HEK293 (cell line): Measurements from ENCODE around the gene TIGD4.

ENCODE experiments used
- CTCF ChIA-PET: fragments of 350-600 bp; formaldehyde crosslinking; extraction: SDS; loops from one replicate; lab custom pipeline; 2021; ENCODE audit warnings: antibody characterized with exemption; lab: Yijun Ruan, JAX
- POLR2A ChIA-PET: fragments of 300-600 bp; formaldehyde crosslinking; extraction: SDS; loops from one replicate; lab custom pipeline; 2020; ENCODE audit warnings: antibody characterized with exemption, inconsistent platforms; lab: Yijun Ruan, JAX
- H3K27ac ChIP-seq: fragments of 200-500 bp; sonication (Bioruptor generic); 2 replicates; pipeline ENCODE4 v1.5.1; 2014; ENCODE audit warnings: low read depth, low read length, control low read depth, inconsistent platforms; ENCODE audit errors: extremely low read depth
- H3K36me3 ChIP-seq, 2 experiments: fragments of 200-500 bp in 1 of 2; sonication (Bioruptor generic) in 1 of 2; 1 replicate in 1 of 2; 2 replicates in 1 of 2; pipeline ENCODE4 v1.5.1; 2014 to 2017; ENCODE audit warnings: inconsistent platforms in 2 of 2, low read length in 2 of 2; ENCODE audit not compliant: control insufficient read depth in 2 of 2, insufficient read depth in 1 of 2
- H3K4me1 ChIP-seq: fragments of 200-500 bp; sonication (Bioruptor generic); 2 replicates; pipeline ENCODE4 v1.5.1; 2014; ENCODE audit warnings: mild to moderate bottlenecking, low read length, inconsistent platforms; ENCODE audit not compliant: control insufficient read depth, insufficient read depth
- H3K4me3 ChIP-seq: 2 replicates; pipeline ENCODE4 v1.5.1; 2011; ENCODE audit warnings: low read depth, mild to moderate bottlenecking, control low read depth, low read length, moderate library complexity
- H3K9me3 ChIP-seq: fragments of 200-500 bp; sonication (Bioruptor generic); 2 replicates; pipeline ENCODE4 v1.5.1; 2014; ENCODE audit warnings: low read depth, low read length, inconsistent platforms; ENCODE audit not compliant: control insufficient read depth, insufficient read depth
- BCL11B ChIP-seq: fragments of 450-650 bp; formaldehyde crosslinking; IDR thresholded peaks from 2 replicates; pipeline ENCODE4 v1.5.1; 2016; ENCODE audit warnings: low read depth, missing biosample characterization, missing genetic modification characterization
- FEZF1 ChIP-seq: fragments of 450-650 bp; formaldehyde crosslinking; IDR thresholded peaks from 2 replicates; pipeline ENCODE4 v1.5.1; 2016; ENCODE audit warnings: missing biosample characterization, missing genetic modification characterization
- GLIS1 ChIP-seq: fragments of 450-650 bp; formaldehyde crosslinking; IDR thresholded peaks from 2 replicates; pipeline ENCODE4 v1.5.1; 2016; ENCODE audit warnings: missing biosample characterization, missing genetic modification characterization
- PRDM10 ChIP-seq: fragments of 450-650 bp; formaldehyde crosslinking; IDR thresholded peaks from 2 replicates; pipeline ENCODE4 v1.5.1; 2016; ENCODE audit warnings: missing biosample characterization, missing genetic modification characterization
- SP2 ChIP-seq: fragments of 450-650 bp; formaldehyde crosslinking; IDR thresholded peaks from 2 replicates; pipeline ENCODE4 v1.5.1; 2016; ENCODE audit warnings: missing biosample characterization, missing genetic modification characterization
- SP3 ChIP-seq: fragments of 450-650 bp; formaldehyde crosslinking; IDR thresholded peaks from 2 replicates; pipeline ENCODE4 v1.5.1; 2016; ENCODE audit warnings: missing biosample characterization, missing genetic modification characterization
- WT1 ChIP-seq: fragments of 450-650 bp; formaldehyde crosslinking; IDR thresholded peaks from 2 replicates; pipeline ENCODE4 v1.5.1; 2016; ENCODE audit warnings: missing biosample characterization, missing genetic modification characterization
- ZBTB11 ChIP-seq: fragments of 450-650 bp; formaldehyde crosslinking; conservative IDR thresholded peaks from 2 replicates; pipeline ENCODE4 v1.5.1; 2016; ENCODE audit warnings: low read depth, missing biosample characterization, missing genetic modification characterization
- ZEB2 ChIP-seq: fragments of 450-650 bp; formaldehyde crosslinking; IDR thresholded peaks from 2 replicates; pipeline ENCODE4 v1.5.1; 2016; ENCODE audit warnings: missing biosample characterization, missing genetic modification characterization
- ZFP37 ChIP-seq: fragments of 450-650 bp; formaldehyde crosslinking; IDR thresholded peaks from 2 replicates; pipeline ENCODE4 v1.5.1; 2016; ENCODE audit warnings: missing biosample characterization, missing genetic modification characterization
- ZNF146 ChIP-seq: fragments of 450-650 bp; formaldehyde crosslinking; IDR thresholded peaks from 2 replicates; pipeline ENCODE4 v1.5.1; 2016; ENCODE audit warnings: missing biosample characterization, missing genetic modification characterization
- ZNF184 ChIP-seq: fragments of 450-650 bp; IDR thresholded peaks from 2 replicates; pipeline ENCODE4 v1.5.1; 2018; ENCODE audit warnings: missing biosample characterization, mild to moderate bottlenecking, missing genetic modification characterization
- ZNF24 ChIP-seq: fragments of 450-650 bp; formaldehyde crosslinking; IDR thresholded peaks from 2 replicates; pipeline ENCODE4 v1.5.1; 2016; ENCODE audit warnings: missing biosample characterization, missing genetic modification characterization
- ZNF335 ChIP-seq: fragments of 450-650 bp; formaldehyde crosslinking; conservative IDR thresholded peaks from 2 replicates; pipeline ENCODE4 v1.5.1; 2016; ENCODE audit warnings: missing biosample characterization, missing genetic modification characterization
- ZNF433 ChIP-seq: fragments of 450-650 bp; formaldehyde crosslinking; IDR thresholded peaks from 2 replicates; pipeline ENCODE4 v1.5.1; 2016; ENCODE audit warnings: missing biosample characterization, missing genetic modification characterization, low read depth
- ZNF518A ChIP-seq: fragments of 450-650 bp; formaldehyde crosslinking; conservative IDR thresholded peaks from 2 replicates; pipeline ENCODE4 v1.5.1; 2016; ENCODE audit warnings: low read depth, missing biosample characterization, missing genetic modification characterization
- ZNF610 ChIP-seq: fragments of 450-650 bp; formaldehyde crosslinking; IDR thresholded peaks from 2 replicates; pipeline ENCODE4 v1.5.1; 2016; ENCODE audit warnings: missing biosample characterization, missing genetic modification characterization, borderline replicate concordance
- ZXDB ChIP-seq: fragments of 450-650 bp; formaldehyde crosslinking; IDR thresholded peaks from 2 replicates; pipeline ENCODE4 v1.5.1; 2016; ENCODE audit warnings: missing biosample characterization, missing genetic modification characterization
- TF ChIP-seq, protein P1 (sequence below): IDR thresholded peaks from 2 replicates; pipeline ENCODE4 v1.6.1; 2011; ENCODE audit warnings: mild to moderate bottlenecking, low read depth, low read length, borderline replicate concordance
- TF ChIP-seq, protein P2 (sequence below): fragments of 450-650 bp; formaldehyde crosslinking; IDR thresholded peaks from 2 replicates; pipeline ENCODE4 v1.5.1; 2017; ENCODE audit warnings: missing biosample characterization, missing genetic modification characterization

Gene TIGD4

DNA sequence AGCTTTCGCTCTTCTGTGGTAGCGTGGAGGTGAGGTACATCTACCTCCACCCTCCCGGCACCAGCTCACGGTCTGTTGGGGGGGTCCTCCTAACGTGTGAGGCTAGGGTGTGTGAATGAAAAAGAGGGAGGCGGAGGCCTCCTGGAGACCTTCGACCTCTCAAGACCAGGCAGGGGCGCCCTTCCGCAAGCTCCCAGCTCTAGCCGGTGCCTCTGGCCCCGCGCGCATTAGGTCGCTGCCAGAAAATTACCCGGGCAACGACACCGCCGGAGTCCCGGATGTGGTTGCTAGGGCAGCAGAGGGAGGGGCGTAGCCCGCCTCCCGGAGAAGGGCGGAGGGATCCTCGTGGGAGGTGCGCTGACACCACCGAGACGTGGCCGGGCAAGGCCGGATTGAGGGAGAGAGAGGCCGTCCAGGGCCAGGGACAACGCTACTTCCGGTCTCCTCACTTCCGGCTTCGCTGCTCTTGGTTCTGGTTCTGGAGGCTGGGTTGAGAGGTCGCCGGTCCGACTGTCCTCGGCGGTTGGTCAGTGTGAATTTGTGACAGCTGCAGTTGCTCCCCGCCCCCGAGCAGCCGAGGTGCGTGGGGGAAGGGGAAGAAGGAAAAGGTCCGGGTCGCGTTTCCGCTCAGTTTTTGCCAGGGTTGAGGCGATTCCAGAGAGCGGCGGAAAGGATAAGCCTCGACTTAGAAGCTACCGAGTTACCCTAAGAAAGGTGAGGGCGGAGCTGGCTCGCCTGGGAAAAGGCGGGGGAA lies at the start of gene TIGD4, which contains the start of gene ARFIP1:
Gene TIGD4, minus strand, starts transcription at position 218 of the 754 bp plus-strand sequence. CDS start 8,726 bp downstream, outside the sequence.
Gene ARFIP1, plus strand, starts transcription at position 442 of the 754 bp plus-strand sequence. CDS start 49,680 bp downstream, outside the sequence.
- CTCF ChIA-PET = interaction anchor here (0.7 to 1.4 kb wide), 4 partner anchors 10 to 65 kb away, joined by 3 to 7 read pairs (median 3); no protein-coding TSS in a partner anchor
- Histone ChIP-seq H3K27ac (peak within 1 kb of the TSS; percentile 18), H3K4me1 (peaks cover 14% of the 10 kb centered on the region), H3K9me3 (no peaks in the 10 kb centered on the region), H3K36me3 (no peaks in the 10 kb centered on the region), H3K4me3 (peak within 1 kb of the TSS; percentile 82)
- POLR2A ChIA-PET = interaction anchor here (0.8 to 1.8 kb wide), 3 partner anchors 12 to 315 kb away, joined by 3 to 5 read pairs (median 3); no protein-coding TSS in a partner anchor
- TF ChIP-seq SP2 (tag by site-specific recombination) = peak; percentile 93
- peak; percentile 68 for TF ChIP-seq PRDM10 (tag by site-specific recombination)
- TF ChIP-seq ZNF24 (tag by site-specific recombination) = 0 out of 2 replicates have a peak, but pooled peaks have one; percentile 10
- peak; percentile 78 for TF ChIP-seq BCL11B (tag by site-specific recombination)
- TF ChIP-seq, protein P1, sequence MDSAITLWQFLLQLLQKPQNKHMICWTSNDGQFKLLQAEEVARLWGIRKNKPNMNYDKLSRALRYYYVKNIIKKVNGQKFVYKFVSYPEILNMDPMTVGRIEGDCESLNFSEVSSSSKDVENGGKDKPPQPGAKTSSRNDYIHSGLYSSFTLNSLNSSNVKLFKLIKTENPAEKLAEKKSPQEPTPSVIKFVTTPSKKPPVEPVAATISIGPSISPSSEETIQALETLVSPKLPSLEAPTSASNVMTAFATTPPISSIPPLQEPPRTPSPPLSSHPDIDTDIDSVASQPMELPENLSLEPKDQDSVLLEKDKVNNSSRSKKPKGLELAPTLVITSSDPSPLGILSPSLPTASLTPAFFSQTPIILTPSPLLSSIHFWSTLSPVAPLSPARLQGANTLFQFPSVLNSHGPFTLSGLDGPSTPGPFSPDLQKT = no peak
- TF ChIP-seq ZEB2 (tag by site-specific recombination) = peak; percentile 53; the same call in 1 of the 2 replicates
- peak; percentile 93 for TF ChIP-seq GLIS1 (tag by site-specific recombination)
- TF ChIP-seq ZBTB11 (tag by site-specific recombination) = peak; percentile 94
- TF ChIP-seq ZNF184 (tag by site-specific recombination) = no peak
- 0 out of 2 replicates have a peak, but pooled peaks have one; percentile 15 for TF ChIP-seq WT1 (tag by site-specific recombination)
- TF ChIP-seq, protein P2, sequence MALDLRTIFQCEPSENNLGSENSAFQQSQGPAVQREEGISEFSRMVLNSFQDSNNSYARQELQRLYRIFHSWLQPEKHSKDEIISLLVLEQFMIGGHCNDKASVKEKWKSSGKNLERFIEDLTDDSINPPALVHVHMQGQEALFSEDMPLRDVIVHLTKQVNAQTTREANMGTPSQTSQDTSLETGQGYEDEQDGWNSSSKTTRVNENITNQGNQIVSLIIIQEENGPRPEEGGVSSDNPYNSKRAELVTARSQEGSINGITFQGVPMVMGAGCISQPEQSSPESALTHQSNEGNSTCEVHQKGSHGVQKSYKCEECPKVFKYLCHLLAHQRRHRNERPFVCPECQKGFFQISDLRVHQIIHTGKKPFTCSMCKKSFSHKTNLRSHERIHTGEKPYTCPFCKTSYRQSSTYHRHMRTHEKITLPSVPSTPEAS = no peak
- TF ChIP-seq ZNF335 = peak; percentile 83
- peak; percentile 91 for TF ChIP-seq SP3 (tag by site-specific recombination)
- peak; percentile 90 for TF ChIP-seq ZNF518A (tag by site-specific recombination)
- no peak for TF ChIP-seq FEZF1
- TF ChIP-seq ZNF610 (tag by site-specific recombination) = peak; percentile 76; the same call in 1 of the 2 replicates
- 0 out of 2 replicates have a peak, but pooled peaks have one; percentile 61 for TF ChIP-seq ZFP37
- peak; percentile 88 for TF ChIP-seq ZXDB (tag by site-specific recombination)
- 0 out of 2 replicates have a peak, but pooled peaks have one; percentile 12 for TF ChIP-seq ZNF146
- TF ChIP-seq ZNF433 (tag by site-specific recombination) = no peak
